Suprapubic skin (tissue), 4 donors: Measurements from ENCODE around the gene MBL2.

Experiments
- CTCF ChIP-seq, 2 donors: fragments of 200-600 bp in 1 of 2; fragments of 450-650 bp in 1 of 2; sonication (generic) in 1 of 2; IDR thresholded peaks; one replicate each; pipeline ENCODE4 v1.5.1; 2016 to 2019; ENCODE audit warnings: antibody characterized with exemption in 2 of 2, mild to moderate bottlenecking in 1 of 2, moderate library complexity in 1 of 2
- EP300 ChIP-seq: sonication (generic); formaldehyde crosslinking; IDR thresholded peaks from one replicate; pipeline ENCODE4 v1.6.1; 2017; ENCODE audit warnings: antibody characterized with exemption
- POLR2A ChIP-seq, 2 donors: fragments of 450-650 bp; IDR thresholded peaks; one replicate each; pipeline ENCODE4 v1.6.1; 2017; ENCODE audit warnings: antibody characterized with exemption in 2 of 2, mild to moderate bottlenecking in 2 of 2, moderate library complexity in 2 of 2
- POLR2AphosphoS5 ChIP-seq, 3 donors: sonication (generic); formaldehyde crosslinking; IDR thresholded peaks; one replicate each; pipeline ENCODE4 v1.6.1; 2017; ENCODE audit warnings: antibody characterized with exemption in 3 of 3

- TF ChIP-seq CTCF (IDR thresholded peaks at IDR 0.05) (no peak), POLR2A (IDR thresholded peaks at IDR 0.05) (no peak), EP300 (no peak), POLR2AphosphoS5 (IDR thresholded peaks at IDR 0.05) (no peak)
These were observed 29.4 kb upstream of the MBL2 start for GRCh38 chr10:52801947-52802346.
